Stimulated activated CD8-positive, alpha-beta memory T cell treated with anti-CD3 and anti-CD28 coated beads, Interleukin-2, amount 100 ng/mL, for 48 hours (primary cell): ENCODE results near the gene THEMIS2.
"Not testable (repeated sequence)": the region's sequence is repeated elsewhere in the genome, so short reads cannot be mapped to it uniquely, and the experiment has no call there.

Experiments
- DNase-seq, 2 donors: peaks; one replicate each; pipeline ENCODE4 v3.0.0-alpha.2; 2020; ENCODE audit warnings: low read depth in 2 of 2

Gene THEMIS2

GRCh38 chr1:27862671-27863537 lies 9.4 kb upstream of the THEMIS2 start:
- DNase-seq, result no peak

GRCh38 chr1:27863538-27863915 lies 8.8 kb upstream of the THEMIS2 start:
- no peak for DNase-seq

GRCh38 chr1:27864264-27864895 lies 8.0 kb upstream of the THEMIS2 start:
- no peak for DNase-seq

GRCh38 chr1:27865821-27866220 lies 6.5 kb upstream of the THEMIS2 start:
- DNase-seq, result no peak

GRCh38 chr1:27868556-27868931 lies 3.8 kb upstream of the THEMIS2 start:
- no peak for DNase-seq

- peak in 1 of 2 donors; percentile 27 for DNase-seq
These were observed 3.2 kb upstream of the THEMIS2 start for GRCh38 chr1:27868932-27869718.

GRCh38 chr1:27869719-27870085 lies 2.6 kb upstream of the THEMIS2 start:
- no peak for DNase-seq

- DNase-seq, result not testable (repeated sequence)
These were observed 1.3 kb upstream of the THEMIS2 start for GRCh38 chr1:27871076-27871475.

- no peak for DNase-seq
These were observed 633 bp downstream of the THEMIS2 start for GRCh38 chr1:27872802-27873551.

GRCh38 chr1:27873671-27874384 lies 1.5 kb downstream of the THEMIS2 start:
- no peak for DNase-seq

- DNase-seq, result no peak
These were observed 4.2 kb downstream of the THEMIS2 start for GRCh38 chr1:27876341-27877114.

GRCh38 chr1:27877115-27877416 lies 4.7 kb downstream of the THEMIS2 start:
- no peak for DNase-seq

GRCh38 chr1:27878039-27878438 lies 5.7 kb downstream of the THEMIS2 start:
- no peak for DNase-seq

GRCh38 chr1:27878787-27879335 lies 6.5 kb downstream of the THEMIS2 start:
- no peak for DNase-seq

GRCh38 chr1:27879374-27880082 lies 7.2 kb downstream of the THEMIS2 start:
- DNase-seq, result no peak

GRCh38 chr1:27882543-27882903 lies 10.2 kb downstream of the THEMIS2 start:
- no peak for DNase-seq

GRCh38 chr1:27883536-27883935 lies 11.2 kb downstream of the THEMIS2 start:
- DNase-seq, result no peak

- DNase-seq, result no peak
These were observed 11.9 kb downstream of the THEMIS2 start for GRCh38 chr1:27884006-27884954.

GRCh38 chr1:27885114-27885528 lies 12.8 kb downstream of the THEMIS2 start:
- no peak for DNase-seq
